ENCODE measurements around the gene CERS4.

DNA sequence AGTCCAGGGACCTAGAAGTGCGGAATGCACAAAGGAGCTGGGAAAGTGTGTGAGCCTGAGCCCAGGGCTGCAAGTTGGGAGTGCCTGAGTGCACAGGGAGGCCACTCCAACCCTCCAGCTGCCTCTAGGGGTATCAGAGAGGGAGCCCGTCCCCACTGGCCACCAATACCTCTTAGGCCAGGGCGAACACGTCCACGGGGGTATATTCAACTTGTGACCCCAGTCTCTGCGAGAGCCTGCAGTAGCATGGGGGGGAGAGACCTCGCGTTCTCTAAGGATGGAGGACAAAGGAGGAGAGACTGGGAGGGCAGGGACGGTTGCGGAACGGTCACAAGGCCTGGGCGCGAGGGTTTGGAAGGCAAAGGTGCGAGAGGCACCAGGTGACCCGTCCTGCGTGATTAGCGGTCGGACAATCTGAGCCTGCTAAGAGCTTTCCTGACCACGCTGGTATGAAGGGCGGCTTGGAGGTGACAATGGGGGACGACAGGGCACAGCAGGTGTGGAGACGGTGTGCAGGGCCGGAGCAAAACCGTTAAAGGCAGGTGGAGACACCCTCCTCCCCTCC, 98.3 kb downstream of the CERS4 start:
- TF ChIP-seq EZH2phosphoT487 (IDR thresholded peaks at IDR 0.05; ENCODE audit: borderline replicate concordance, low read length), result no peak
- TF ChIP-seq, protein P1, sequence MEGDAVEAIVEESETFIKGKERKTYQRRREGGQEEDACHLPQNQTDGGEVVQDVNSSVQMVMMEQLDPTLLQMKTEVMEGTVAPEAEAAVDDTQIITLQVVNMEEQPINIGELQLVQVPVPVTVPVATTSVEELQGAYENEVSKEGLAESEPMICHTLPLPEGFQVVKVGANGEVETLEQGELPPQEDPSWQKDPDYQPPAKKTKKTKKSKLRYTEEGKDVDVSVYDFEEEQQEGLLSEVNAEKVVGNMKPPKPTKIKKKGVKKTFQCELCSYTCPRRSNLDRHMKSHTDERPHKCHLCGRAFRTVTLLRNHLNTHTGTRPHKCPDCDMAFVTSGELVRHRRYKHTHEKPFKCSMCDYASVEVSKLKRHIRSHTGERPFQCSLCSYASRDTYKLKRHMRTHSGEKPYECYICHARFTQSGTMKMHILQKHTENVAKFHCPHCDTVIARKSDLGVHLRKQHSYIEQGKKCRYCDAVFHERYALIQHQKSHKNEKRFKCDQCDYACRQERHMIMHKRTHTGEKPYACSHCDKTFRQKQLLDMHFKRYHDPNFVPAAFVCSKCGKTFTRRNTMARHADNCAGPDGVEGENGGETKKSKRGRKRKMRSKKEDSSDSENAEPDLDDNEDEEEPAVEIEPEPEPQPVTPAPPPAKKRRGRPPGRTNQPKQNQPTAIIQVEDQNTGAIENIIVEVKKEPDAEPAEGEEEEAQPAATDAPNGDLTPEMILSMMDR (IDR thresholded peaks at IDR 0.05; ENCODE audit: low read depth, low read length, poor library complexity, severe bottlenecking), result no peak

Data from DOHH2 (cell line).